IMR-90 (cell line): Measurements from ENCODE around the gene RNF217. TPM values are rescaled to one million over a fixed set of nuclear protein-coding genes. Genes with fewer than 3 reads are reported as not detected.

Experiments used
- ATAC-seq: fragments of 200-7000 bp; cut with Tn5 transposase; 2 replicates; pipeline ENCODE4 v1.9.1; 2020; ENCODE audit warnings: low read depth, mild to moderate bottlenecking, moderate library complexity
- BruUV-seq: library from RNA; stranded (reverse); fragments of 400-500 nt; replicated peaks from 2 replicates; lab custom pipeline; 2021; lab: Mats Ljungman, UMichigan
- CTCF ChIA-PET: fragments of 300-600 bp; formaldehyde crosslinking; extraction: SDS; loops from one replicate; lab custom pipeline; 2021; ENCODE audit warnings: antibody characterized with exemption; lab: Yijun Ruan, JAX
- POLR2A ChIA-PET: fragments of 300-600 bp; sonication (Branson Sonifier 250); formaldehyde crosslinking; loops from one replicate; lab custom pipeline; 2022; ENCODE audit warnings: antibody characterized with exemption; ENCODE audit not compliant: unreplicated experiment; lab: Charles Lee
- DNase-seq: peaks from one replicate; pipeline ENCODE4 v3.0.0; 2013
- H2AFZ ChIP-seq: replicated peaks from 2 replicates; pipeline ENCODE3; 2013; ENCODE audit warnings: low read length, mild to moderate bottlenecking; ENCODE audit not compliant: poor library complexity
- H2AK5ac ChIP-seq: 2 replicates; pipeline ENCODE4 v1.6.1; 2013; ENCODE audit warnings: low read depth, low read length, inconsistent platforms
- H2AK9ac ChIP-seq: replicated peaks from 2 replicates; pipeline ENCODE3; 2013; ENCODE audit warnings: mild to moderate bottlenecking, low read depth, low read length, moderate library complexity; ENCODE audit not compliant: poor library complexity
- H2BK120ac ChIP-seq: 2 replicates; pipeline ENCODE4 v1.6.1; 2013; ENCODE audit warnings: low read depth, low read length, inconsistent platforms
- H2BK15ac ChIP-seq: 3 replicates; pipeline ENCODE4 v1.6.1; 2013; ENCODE audit warnings: low read depth, low read length, inconsistent platforms
- H2BK20ac ChIP-seq: 2 replicates; pipeline ENCODE4 v1.6.1; 2013; ENCODE audit warnings: low read depth, mild to moderate bottlenecking, inconsistent platforms, low read length, moderate library complexity
- H2BK5ac ChIP-seq: 2 replicates; pipeline ENCODE4 v1.6.1; 2013; ENCODE audit warnings: mild to moderate bottlenecking, low read depth, low read length, inconsistent platforms; ENCODE audit not compliant: poor library complexity, severe bottlenecking
- H3K14ac ChIP-seq: replicated peaks from 2 replicates; pipeline ENCODE4 v1.6.1; 2013; ENCODE audit warnings: low read depth, low read length, inconsistent platforms
- H3K18ac ChIP-seq: 2 replicates; pipeline ENCODE4 v1.6.1; 2013; ENCODE audit warnings: low read depth, low read length, control low read depth
- H3K23ac ChIP-seq: 2 replicates; pipeline ENCODE4 v1.6.1; 2013; ENCODE audit warnings: low read depth, low read length, inconsistent platforms
- H3K27ac ChIP-seq: 2 replicates; pipeline ENCODE4 v1.5.1; 2013; ENCODE audit warnings: mild to moderate bottlenecking, control low read depth, low read length; ENCODE audit not compliant: insufficient read depth
- H3K27me3 ChIP-seq: 2 replicates; pipeline ENCODE4 v1.6.1; 2013; ENCODE audit warnings: low read length; ENCODE audit not compliant: control insufficient read depth, insufficient read depth
- H3K36me3 ChIP-seq: 2 replicates; pipeline ENCODE4 v1.6.1; 2013; ENCODE audit warnings: low read length, mixed read lengths; ENCODE audit not compliant: control insufficient read depth, insufficient read depth
- H3K4ac ChIP-seq: 2 replicates; pipeline ENCODE4 v1.6.1; 2013; ENCODE audit warnings: low read depth, low read length, inconsistent platforms
- H3K4me1 ChIP-seq: 2 replicates; pipeline ENCODE4 v1.6.1; 2013; ENCODE audit warnings: low read length, mixed read lengths; ENCODE audit not compliant: control insufficient read depth, insufficient read depth
- H3K4me2 ChIP-seq: 2 replicates; pipeline ENCODE4 v1.6.1; 2013; ENCODE audit warnings: low read depth, mild to moderate bottlenecking, control low read depth, low read length, moderate library complexity
- H3K4me3 ChIP-seq: 2 replicates; pipeline ENCODE4 v1.5.1; 2013; ENCODE audit warnings: low read depth, mild to moderate bottlenecking, control low read depth, low read length, moderate library complexity; ENCODE audit not compliant: insufficient read depth
- H3K56ac ChIP-seq: 2 replicates; pipeline ENCODE4 v1.6.1; 2013; ENCODE audit warnings: low read length, inconsistent platforms; ENCODE audit not compliant: insufficient read depth; ENCODE audit errors: extremely low read depth
- H3K79me1 ChIP-seq, 2 experiments: 2 replicates each; pipeline ENCODE4 v1.6.1; 2013; ENCODE audit warnings: low read length in 2 of 2, inconsistent platforms in 1 of 2, low read depth in 1 of 2
- H3K9ac ChIP-seq: 2 replicates; pipeline ENCODE4 v1.6.1; 2013; ENCODE audit warnings: low read depth, low read length, control low read depth
- H3K9me1 ChIP-seq: 2 replicates; pipeline ENCODE4 v1.6.1; 2013; ENCODE audit warnings: low read length, inconsistent platforms; ENCODE audit not compliant: insufficient read depth
- H3K9me3 ChIP-seq: 2 replicates; pipeline ENCODE4 v1.6.1; 2013; ENCODE audit warnings: low read length; ENCODE audit not compliant: control insufficient read depth, insufficient read depth
- H4K20me1 ChIP-seq: 2 replicates; pipeline ENCODE4 v1.6.1; 2013; ENCODE audit warnings: low read length, inconsistent platforms; ENCODE audit not compliant: insufficient read depth
- H4K5ac ChIP-seq: 2 replicates; pipeline ENCODE4 v1.6.1; 2013; ENCODE audit warnings: mild to moderate bottlenecking, low read depth, low read length, control low read depth
- H4K8ac ChIP-seq, 2 experiments: 2 replicates each; pipeline ENCODE4 v1.6.1; 2013; ENCODE audit warnings: low read depth in 2 of 2, low read length in 2 of 2, control low read depth in 1 of 2, inconsistent platforms in 1 of 2
- H4K91ac ChIP-seq: 2 replicates; pipeline ENCODE4 v1.6.1; 2013; ENCODE audit warnings: low read depth, low read length, inconsistent platforms; ENCODE audit not compliant: insufficient read depth
- BHLHE40 ChIP-seq: fragments of 150-350 bp; IDR thresholded peaks from 2 replicates; pipeline ENCODE4 v1.6.1; 2016; ENCODE audit warnings: mild to moderate bottlenecking, low read depth, low read length
- CHD1 ChIP-seq: IDR thresholded peaks from 2 replicates; pipeline ENCODE4 v1.6.1; 2012; ENCODE audit warnings: low read depth, low read length, improper control_type of control experiment
- MAZ ChIP-seq: IDR thresholded peaks from 2 replicates; pipeline ENCODE4 v1.6.1; 2012; ENCODE audit warnings: low read depth, mild to moderate bottlenecking, low read length, improper control_type of control experiment, moderate library complexity, borderline replicate concordance
- MXI1 ChIP-seq: IDR thresholded peaks from 2 replicates; pipeline ENCODE4 v1.6.1; 2012; ENCODE audit warnings: low read depth, mild to moderate bottlenecking, low read length, moderate library complexity, borderline replicate concordance
- POLR2A ChIP-seq: IDR thresholded peaks from 2 replicates; pipeline ENCODE4 v1.6.1; 2012; ENCODE audit warnings: mild to moderate bottlenecking, low read depth, low read length
- SMC3 ChIP-seq: fragments of 150-350 bp; IDR thresholded peaks from 2 replicates; pipeline ENCODE4 v1.6.1; 2016; ENCODE audit warnings: low read depth, mild to moderate bottlenecking, antibody characterized with exemption, low read length, moderate library complexity
- USF2 ChIP-seq: fragments of 150-350 bp; IDR thresholded peaks from 2 replicates; pipeline ENCODE4 v1.6.1; 2017; ENCODE audit warnings: mild to moderate bottlenecking, antibody characterized with exemption, low read length, low read depth
- dilution Hi-C: fragments of 300-500 bp; cut with HindIII; formaldehyde crosslinking; loops from one replicate; pipeline ENCODE4 v1.14.3; 2018; ENCODE audit warnings: low sequenced_read_pairs; ENCODE audit not compliant: unreplicated experiment
- in situ Hi-C: fragments of 300-500 bp; cut with MboI; formaldehyde crosslinking; loops from 3 replicates; pipeline ENCODE4 v1.14.3; 2019; ENCODE audit warnings: low sequenced_read_pairs, inconsistent platforms, mixed read lengths
- intact Hi-C: fragments of 100-400 bp; cut with micrococcal nuclease; formaldehyde crosslinking; loops from 2 replicates; pipeline ENCODE4 v1.10.0; 2022
- polyA plus RNA-seq, 3 experiments: library from polyadenylated mRNA; depleted of rRNA; stranded (reverse); fragments of >200 nt; gene quantifications; 2 replicates each; pipeline ENCODE4 v1.2.3, GENCODE V29; 2012; ENCODE audit warnings: low replicate concordance in 1 of 3
- total RNA-seq: library from RNA; depleted of rRNA; stranded (reverse); fragments of >200 nt; gene quantifications from 2 replicates; pipeline ENCODE4 v1.2.3, GENCODE V29; 2012
- TF ChIP-seq, protein P1 (sequence below): fragments of 150-350 bp; IDR thresholded peaks from 2 replicates; pipeline ENCODE4 v1.6.1; 2016; ENCODE audit warnings: low read depth, mild to moderate bottlenecking, low read length, moderate library complexity, borderline replicate concordance
- TF ChIP-seq, protein P2 (sequence below): conservative IDR thresholded peaks from 2 replicates; pipeline ENCODE4 v1.5.1; 2012; ENCODE audit warnings: mild to moderate bottlenecking, low read depth, low read length, improper control_type of control experiment

RNF217 gene
- total and polyA plus RNA-seq, 2 of the 4 experiments (the other 2 are of a cell fraction), result 11.7 to 20.4 TPM

DNA sequence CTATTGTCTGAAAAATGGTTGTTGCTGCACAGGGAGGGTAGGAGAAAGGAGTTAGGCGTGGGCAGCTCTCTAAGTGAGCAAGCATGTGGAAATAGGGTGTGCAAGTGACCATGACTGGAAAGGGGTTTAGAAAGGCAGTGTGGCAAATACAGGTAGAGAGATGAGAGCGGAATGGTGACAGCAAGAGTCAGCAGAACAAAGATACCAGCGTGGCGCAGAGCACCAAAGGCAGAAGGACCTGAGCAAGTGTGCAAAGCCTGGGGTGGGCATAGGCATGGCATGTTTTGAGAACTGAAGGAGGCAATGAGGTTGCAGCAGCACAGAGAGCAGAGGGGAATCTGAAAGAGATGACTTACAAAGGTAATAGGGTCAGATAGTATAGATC is 17.0 kb downstream of the RNF217 start (continued):
- TF ChIP-seq USF2 (no peak), BHLHE40 (no peak), POLR2A (no peak)

DNA sequence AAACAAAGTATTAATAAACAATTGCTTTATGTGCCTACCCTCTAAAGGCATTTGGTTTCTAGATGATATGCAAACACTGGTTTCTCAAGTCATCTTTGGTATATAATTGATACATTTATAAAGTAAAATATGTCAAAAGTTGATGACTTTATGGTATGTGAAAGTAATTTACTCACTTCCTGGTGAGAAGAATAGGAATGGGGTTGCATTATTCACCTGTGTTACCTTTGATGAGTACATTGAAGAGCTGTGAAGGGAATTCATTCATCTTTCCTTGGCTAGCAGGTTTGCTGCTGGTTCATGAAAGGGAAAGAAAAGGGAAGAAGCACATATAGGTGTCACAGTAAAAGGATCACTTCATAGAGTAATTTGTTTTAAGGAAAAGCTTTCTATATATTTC is 20.4 kb downstream of the RNF217 start:
- in situ Hi-C loops, result no loop called here
- H3K9ac ChIP-seq, result no peak overlapping the region
- no peak overlapping the region for H2AFZ ChIP-seq
- ATAC-seq (no peak), DNase-seq (no peak)
- H3K4me2 ChIP-seq, result no peak overlapping the region
- CTCF ChIA-PET, result no interaction called here
- H3K56ac ChIP-seq, result no peak overlapping the region
- H3K18ac ChIP-seq, result peak overlapping the region; percentile 61; the same call in 1 of the 2 replicates
- peak overlapping the region; percentile 40; the same call in 1 of the 2 replicates for H2AK5ac ChIP-seq
- H3K27me3 ChIP-seq, result no peaks in the 10 kb centered on the region
- H3K4ac ChIP-seq, result no peak overlapping the region
- H2AK9ac ChIP-seq, result no peak overlapping the region
- dilution Hi-C loops, result no loop called here
- peaks cover 12% of the 10 kb centered on the region for H3K36me3 ChIP-seq
- peaks cover 10% of the 10 kb centered on the region for H3K9me1 ChIP-seq
- H4K91ac ChIP-seq, result no peak overlapping the region
- peaks cover 22% of the 10 kb centered on the region for H3K4me1 ChIP-seq
- H3K4me3 ChIP-seq, result no peak overlapping the region
- POLR2A ChIA-PET, result no interaction called here
- peaks cover 6% of the 10 kb centered on the region; the same call in 1 of the 2 replicates for H4K20me1 ChIP-seq
- no peak overlapping the region for H2BK20ac ChIP-seq
- H2BK5ac ChIP-seq, result peak overlapping the region; percentile 64
- H2BK120ac ChIP-seq, result peak overlapping the region; percentile 42; the same call in 1 of the 2 replicates
- no peak overlapping the region for H4K5ac ChIP-seq
- peaks cover 28 to 67% of the 10 kb centered on the region in 2 experiments for H3K79me1 ChIP-seq
- intact Hi-C loops, result no loop called here
- no peak overlapping the region for H3K23ac ChIP-seq
- no peak overlapping the region for H2BK15ac ChIP-seq
- BruUV-seq, result no TSS peak
- TF ChIP-seq SMC3 (no peak), CHD1 (no peak), MXI1 (no peak), MAZ (no peak), BHLHE40 (no peak)
- TF ChIP-seq, protein P1, sequence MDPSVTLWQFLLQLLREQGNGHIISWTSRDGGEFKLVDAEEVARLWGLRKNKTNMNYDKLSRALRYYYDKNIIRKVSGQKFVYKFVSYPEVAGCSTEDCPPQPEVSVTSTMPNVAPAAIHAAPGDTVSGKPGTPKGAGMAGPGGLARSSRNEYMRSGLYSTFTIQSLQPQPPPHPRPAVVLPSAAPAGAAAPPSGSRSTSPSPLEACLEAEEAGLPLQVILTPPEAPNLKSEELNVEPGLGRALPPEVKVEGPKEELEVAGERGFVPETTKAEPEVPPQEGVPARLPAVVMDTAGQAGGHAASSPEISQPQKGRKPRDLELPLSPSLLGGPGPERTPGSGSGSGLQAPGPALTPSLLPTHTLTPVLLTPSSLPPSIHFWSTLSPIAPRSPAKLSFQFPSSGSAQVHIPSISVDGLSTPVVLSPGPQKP, result no peak
- TF ChIP-seq, protein P2, sequence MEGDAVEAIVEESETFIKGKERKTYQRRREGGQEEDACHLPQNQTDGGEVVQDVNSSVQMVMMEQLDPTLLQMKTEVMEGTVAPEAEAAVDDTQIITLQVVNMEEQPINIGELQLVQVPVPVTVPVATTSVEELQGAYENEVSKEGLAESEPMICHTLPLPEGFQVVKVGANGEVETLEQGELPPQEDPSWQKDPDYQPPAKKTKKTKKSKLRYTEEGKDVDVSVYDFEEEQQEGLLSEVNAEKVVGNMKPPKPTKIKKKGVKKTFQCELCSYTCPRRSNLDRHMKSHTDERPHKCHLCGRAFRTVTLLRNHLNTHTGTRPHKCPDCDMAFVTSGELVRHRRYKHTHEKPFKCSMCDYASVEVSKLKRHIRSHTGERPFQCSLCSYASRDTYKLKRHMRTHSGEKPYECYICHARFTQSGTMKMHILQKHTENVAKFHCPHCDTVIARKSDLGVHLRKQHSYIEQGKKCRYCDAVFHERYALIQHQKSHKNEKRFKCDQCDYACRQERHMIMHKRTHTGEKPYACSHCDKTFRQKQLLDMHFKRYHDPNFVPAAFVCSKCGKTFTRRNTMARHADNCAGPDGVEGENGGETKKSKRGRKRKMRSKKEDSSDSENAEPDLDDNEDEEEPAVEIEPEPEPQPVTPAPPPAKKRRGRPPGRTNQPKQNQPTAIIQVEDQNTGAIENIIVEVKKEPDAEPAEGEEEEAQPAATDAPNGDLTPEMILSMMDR, result no peak
- peaks cover 5% of the 10 kb centered on the region; the same call in 1 of the 2 replicates for H3K9me3 ChIP-seq
- H3K14ac ChIP-seq, result peak overlapping the region; percentile 37; the same call in 1 of the 2 replicates
- H4K8ac ChIP-seq, result no peak overlapping the region
- no peak overlapping the region for H3K27ac ChIP-seq
